HepG2 (cell line): ENCODE measurements around the gene DMAP1. TPM values are rescaled to one million over a fixed set of nuclear protein-coding genes. Genes with fewer than 3 reads are reported as not detected.

Experiments used
- ARNT2 ChIP-seq: sonication (generic); formaldehyde crosslinking; IDR thresholded peaks from 2 replicates; pipeline ENCODE4 v1.8.0; 2022; ENCODE audit warnings: mild to moderate bottlenecking, low read depth, missing genetic modification reagents, moderate library complexity
- FOXP1 ChIP-seq, 2 experiments: fragments of 450-650 bp in 1 of 2; IDR thresholded peaks; 2 replicates each; pipeline ENCODE4 v1.6.1; 2017 to 2018; ENCODE audit warnings: antibody characterized with exemption in 1 of 2
- HOXD1 ChIP-seq: sonication (generic); formaldehyde crosslinking; IDR thresholded peaks from 2 replicates; pipeline ENCODE4 v1.5.0; 2020; ENCODE audit warnings: missing genetic modification reagents
- IRF2 ChIP-seq: IDR thresholded peaks from 2 replicates; pipeline ENCODE4 v1.6.1; 2018; ENCODE audit warnings: missing genetic modification reagents, missing compliant biosample characterization
- KDM4B ChIP-seq: sonication (generic); formaldehyde crosslinking; IDR thresholded peaks from 2 replicates; pipeline ENCODE4 v1.4.0; 2020; ENCODE audit warnings: missing genetic modification reagents
- NCOA2 ChIP-seq: sonication (generic); formaldehyde crosslinking; IDR thresholded peaks from 2 replicates; pipeline ENCODE4 v1.8.0; 2022; ENCODE audit warnings: inconsistent platforms
- POLR2G ChIP-seq: fragments of 200-400 bp; formaldehyde crosslinking; IDR thresholded peaks from 2 replicates; pipeline ENCODE4 v1.6.1; 2018; ENCODE audit warnings: mild to moderate bottlenecking, low read depth, low read length, moderate library complexity
- SIX4 ChIP-seq: sonication (generic); formaldehyde crosslinking; IDR thresholded peaks from 2 replicates; pipeline ENCODE4 v1.4.0; 2020; ENCODE audit warnings: missing genetic modification reagents
- THAP11 ChIP-seq: IDR thresholded peaks from 2 replicates; pipeline ENCODE4 v1.6.1; 2016; ENCODE audit warnings: missing biosample characterization, missing genetic modification reagents
- ZKSCAN8 ChIP-seq: IDR thresholded peaks from 2 replicates; pipeline ENCODE4 v1.6.1; 2016; ENCODE audit warnings: borderline replicate concordance, missing genetic modification reagents, missing compliant biosample characterization
- ZMYM4 ChIP-seq: sonication (generic); formaldehyde crosslinking; IDR thresholded peaks from 2 replicates; pipeline ENCODE4 v1.8.1; 2023; ENCODE audit warnings: mild to moderate bottlenecking, missing genetic modification reagents
- ZNF337 ChIP-seq: sonication (generic); formaldehyde crosslinking; IDR thresholded peaks from 2 replicates; pipeline ENCODE4 v1.5.1; 2020; ENCODE audit warnings: missing genetic modification reagents, low read depth, mild to moderate bottlenecking, borderline replicate concordance
- ZNF614 ChIP-seq: IDR thresholded peaks from 2 replicates; pipeline ENCODE4 v1.6.1; 2018; ENCODE audit warnings: missing biosample characterization, missing genetic modification reagents, inconsistent platforms, borderline replicate concordance
- ZNF788 ChIP-seq: sonication (generic); formaldehyde crosslinking; IDR thresholded peaks from 2 replicates; pipeline ENCODE4 v1.5.0; 2020; ENCODE audit warnings: mild to moderate bottlenecking, missing genetic modification reagents, borderline replicate concordance
- ZNF792 ChIP-seq: IDR thresholded peaks from 2 replicates; pipeline ENCODE4 v1.6.1; 2016
- ZNF878 ChIP-seq: sonication (generic); formaldehyde crosslinking; IDR thresholded peaks from 2 replicates; pipeline ENCODE4 v1.8.1; 2023; ENCODE audit warnings: mild to moderate bottlenecking, missing genetic modification reagents, moderate library complexity
- polyA plus RNA-seq, 8 experiments: library from polyadenylated mRNA; depleted of rRNA in 3 of 8; stranded (reverse) in 7 of 8; unstranded in 1 of 8; fragments of >200 nt; fragmentation: Illumina TruSeq in 4 of 8; extraction: Trizol in 4 of 8; gene quantifications; 2 replicates each; pipeline versions ENCODE4 v1.2.1 to v1.2.3, GENCODE V29; 2011 to 2016; ENCODE audit warnings: low read depth in 4 of 8, missing spikeins in 1 of 8, mixed read lengths in 1 of 8; ENCODE audit not compliant: insufficient read depth in 1 of 8
- total RNA-seq, 5 experiments: library from RNA; depleted of rRNA; stranded (reverse); fragments of >200 nt; fragmentation: Illumina TruSeq; extraction: Trizol; gene quantifications; 2 replicates each; pipeline ENCODE4 v1.2.3, GENCODE V29; 2016; ENCODE audit warnings: low read depth in 1 of 5
- TF ChIP-seq, protein P1 (sequence below): sonication (generic); formaldehyde crosslinking; IDR thresholded peaks from 2 replicates; pipeline ENCODE4 v1.4.0; 2020; ENCODE audit warnings: mild to moderate bottlenecking, missing genetic modification reagents, borderline replicate concordance
- TF ChIP-seq, protein P2 (sequence below): sonication (generic); formaldehyde crosslinking; IDR thresholded peaks from 2 replicates; pipeline ENCODE4 v1.4.0; 2020; ENCODE audit warnings: missing genetic modification reagents, borderline replicate concordance
- TF ChIP-seq, protein P3 (sequence below): IDR thresholded peaks from 2 replicates; pipeline ENCODE4 v1.6.1; 2018; ENCODE audit warnings: missing genetic modification reagents, mild to moderate bottlenecking, missing compliant biosample characterization

Gene DMAP1
- total and polyA plus RNA-seq, 2 of the 13 experiments (the other 11 are each of a cell fraction or from before 2014, with no cell fraction given): 17.6 to 32.7 TPM

DNA sequence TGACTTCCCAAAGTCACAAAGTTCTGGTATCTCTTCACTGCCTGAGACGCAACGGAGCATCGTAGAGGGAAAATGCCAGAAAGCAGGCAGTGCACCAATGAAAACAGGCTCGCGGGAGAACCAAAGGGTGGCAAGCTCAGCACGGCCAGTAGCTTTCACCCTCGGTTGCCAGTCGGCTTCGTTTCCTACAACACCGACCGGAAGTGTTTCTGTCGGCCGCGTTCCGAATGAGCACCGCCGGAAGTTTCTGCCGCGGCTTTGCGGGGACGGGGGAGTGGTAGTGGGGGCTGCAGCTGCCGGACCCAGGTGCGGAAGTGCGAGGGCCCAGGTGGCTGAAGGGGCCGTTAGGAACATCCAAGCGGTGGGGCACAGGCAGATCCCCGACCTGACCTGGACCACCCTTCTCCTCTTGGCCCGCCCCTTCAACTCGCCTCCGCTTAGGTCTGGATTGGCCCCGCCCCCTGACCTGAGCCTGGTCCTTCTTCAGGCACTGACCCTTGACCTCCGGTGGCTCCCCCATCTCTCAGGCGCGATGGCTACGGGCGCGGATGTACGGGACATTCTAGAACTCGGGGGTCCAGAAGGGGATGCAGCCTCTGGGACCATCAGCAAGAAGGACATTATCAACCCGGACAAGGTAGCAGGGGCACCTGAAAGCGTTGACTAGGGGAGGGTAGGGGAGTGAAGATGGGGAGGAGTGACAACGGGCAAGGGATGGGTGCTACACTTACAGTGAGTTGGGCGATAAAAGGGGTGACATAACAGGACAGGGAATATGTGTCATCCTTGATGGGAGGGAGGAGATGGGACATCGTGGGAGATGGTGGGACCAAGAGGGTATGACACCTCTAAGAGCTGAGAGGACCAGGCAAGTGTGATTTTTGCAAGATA lies at the start of gene DMAP1 (continued):
- TF ChIP-seq HOXD1 (CRISPR knock-in tag) (peak; percentile 75; the same call in 1 of the 2 replicates), ZNF792 (CRISPR knock-in tag) (peak; percentile 93), FOXP1 (IDR thresholded peaks at IDR 0.05) (no peak), FOXP1 (CRISPR knock-in tag; IDR thresholded peaks at IDR 0.05) (0 out of 2 replicates have a peak, but pooled peaks have one; percentile 49), ZNF337 (0 out of 2 replicates have a peak, but pooled peaks have one; percentile 63), ZNF788 (CRISPR knock-in tag) (peak; percentile 82; the same call in 1 of the 2 replicates), POLR2G (peak; percentile 81), ARNT2 (CRISPR knock-in tag) (peak; percentile 50; the same call in 1 of the 2 replicates), NCOA2 (CRISPR knock-in tag) (peak; percentile 64; the same call in 1 of the 2 replicates), ZNF614 (peak; percentile 98), KDM4B (peak; percentile 75; the same call in 1 of the 2 replicates), IRF2 (CRISPR knock-in tag) (peak; percentile 93), ZMYM4 (CRISPR knock-in tag) (peak; percentile 98), ZKSCAN8 (CRISPR knock-in tag) (peak; percentile 90), THAP11 (CRISPR knock-in tag) (peak; percentile 95), SIX4 (CRISPR knock-in tag) (peak; percentile 65; the same call in 1 of the 2 replicates), ZNF878 (CRISPR knock-in tag) (peak; percentile 52; the same call in 1 of the 2 replicates)
- TF ChIP-seq, protein P1, sequence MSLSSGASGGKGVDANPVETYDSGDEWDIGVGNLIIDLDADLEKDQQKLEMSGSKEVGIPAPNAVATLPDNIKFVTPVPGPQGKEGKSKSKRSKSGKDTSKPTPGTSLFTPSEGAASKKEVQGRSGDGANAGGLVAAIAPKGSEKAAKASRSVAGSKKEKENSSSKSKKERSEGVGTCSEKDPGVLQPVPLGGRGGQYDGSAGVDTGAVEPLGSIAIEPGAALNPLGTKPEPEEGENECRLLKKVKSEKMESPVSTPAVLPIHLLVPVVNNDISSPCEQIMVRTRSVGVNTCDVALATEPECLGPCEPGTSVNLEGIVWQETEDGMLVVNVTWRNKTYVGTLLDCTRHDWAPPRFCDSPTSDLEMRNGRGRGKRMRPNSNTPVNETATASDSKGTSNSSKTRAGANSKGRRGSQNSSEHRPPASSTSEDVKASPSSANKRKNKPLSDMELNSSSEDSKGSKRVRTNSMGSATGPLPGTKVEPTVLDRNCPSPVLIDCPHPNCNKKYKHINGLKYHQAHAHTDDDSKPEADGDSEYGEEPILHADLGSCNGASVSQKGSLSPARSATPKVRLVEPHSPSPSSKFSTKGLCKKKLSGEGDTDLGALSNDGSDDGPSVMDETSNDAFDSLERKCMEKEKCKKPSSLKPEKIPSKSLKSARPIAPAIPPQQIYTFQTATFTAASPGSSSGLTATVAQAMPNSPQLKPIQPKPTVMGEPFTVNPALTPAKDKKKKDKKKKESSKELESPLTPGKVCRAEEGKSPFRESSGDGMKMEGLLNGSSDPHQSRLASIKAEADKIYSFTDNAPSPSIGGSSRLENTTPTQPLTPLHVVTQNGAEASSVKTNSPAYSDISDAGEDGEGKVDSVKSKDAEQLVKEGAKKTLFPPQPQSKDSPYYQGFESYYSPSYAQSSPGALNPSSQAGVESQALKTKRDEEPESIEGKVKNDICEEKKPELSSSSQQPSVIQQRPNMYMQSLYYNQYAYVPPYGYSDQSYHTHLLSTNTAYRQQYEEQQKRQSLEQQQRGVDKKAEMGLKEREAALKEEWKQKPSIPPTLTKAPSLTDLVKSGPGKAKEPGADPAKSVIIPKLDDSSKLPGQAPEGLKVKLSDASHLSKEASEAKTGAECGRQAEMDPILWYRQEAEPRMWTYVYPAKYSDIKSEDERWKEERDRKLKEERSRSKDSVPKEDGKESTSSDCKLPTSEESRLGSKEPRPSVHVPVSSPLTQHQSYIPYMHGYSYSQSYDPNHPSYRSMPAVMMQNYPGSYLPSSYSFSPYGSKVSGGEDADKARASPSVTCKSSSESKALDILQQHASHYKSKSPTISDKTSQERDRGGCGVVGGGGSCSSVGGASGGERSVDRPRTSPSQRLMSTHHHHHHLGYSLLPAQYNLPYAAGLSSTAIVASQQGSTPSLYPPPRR (CRISPR knock-in tag): no peak
- TF ChIP-seq, protein P2, sequence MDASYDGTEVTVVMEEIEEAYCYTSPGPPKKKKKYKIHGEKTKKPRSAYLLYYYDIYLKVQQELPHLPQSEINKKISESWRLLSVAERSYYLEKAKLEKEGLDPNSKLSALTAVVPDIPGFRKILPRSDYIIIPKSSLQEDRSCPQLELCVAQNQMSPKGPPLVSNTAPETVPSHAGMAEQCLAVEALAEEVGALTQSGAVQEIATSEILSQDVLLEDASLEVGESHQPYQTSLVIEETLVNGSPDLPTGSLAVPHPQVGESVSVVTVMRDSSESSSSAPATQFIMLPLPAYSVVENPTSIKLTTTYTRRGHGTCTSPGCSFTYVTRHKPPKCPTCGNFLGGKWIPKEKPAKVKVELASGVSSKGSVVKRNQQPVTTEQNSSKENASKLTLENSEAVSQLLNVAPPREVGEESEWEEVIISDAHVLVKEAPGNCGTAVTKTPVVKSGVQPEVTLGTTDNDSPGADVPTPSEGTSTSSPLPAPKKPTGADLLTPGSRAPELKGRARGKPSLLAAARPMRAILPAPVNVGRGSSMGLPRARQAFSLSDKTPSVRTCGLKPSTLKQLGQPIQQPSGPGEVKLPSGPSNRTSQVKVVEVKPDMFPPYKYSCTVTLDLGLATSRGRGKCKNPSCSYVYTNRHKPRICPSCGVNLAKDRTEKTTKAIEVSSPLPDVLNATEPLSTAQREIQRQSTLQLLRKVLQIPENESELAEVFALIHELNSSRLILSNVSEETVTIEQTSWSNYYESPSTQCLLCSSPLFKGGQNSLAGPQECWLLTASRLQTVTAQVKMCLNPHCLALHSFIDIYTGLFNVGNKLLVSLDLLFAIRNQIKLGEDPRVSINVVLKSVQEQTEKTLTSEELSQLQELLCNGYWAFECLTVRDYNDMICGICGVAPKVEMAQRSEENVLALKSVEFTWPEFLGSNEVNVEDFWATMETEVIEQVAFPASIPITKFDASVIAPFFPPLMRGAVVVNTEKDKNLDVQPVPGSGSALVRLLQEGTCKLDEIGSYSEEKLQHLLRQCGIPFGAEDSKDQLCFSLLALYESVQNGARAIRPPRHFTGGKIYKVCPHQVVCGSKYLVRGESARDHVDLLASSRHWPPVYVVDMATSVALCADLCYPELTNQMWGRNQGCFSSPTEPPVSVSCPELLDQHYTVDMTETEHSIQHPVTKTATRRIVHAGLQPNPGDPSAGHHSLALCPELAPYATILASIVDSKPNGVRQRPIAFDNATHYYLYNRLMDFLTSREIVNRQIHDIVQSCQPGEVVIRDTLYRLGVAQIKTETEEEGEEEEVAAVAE (CRISPR knock-in tag): peak; percentile 87; the same call in 1 of the 2 replicates
- TF ChIP-seq, protein P3, sequence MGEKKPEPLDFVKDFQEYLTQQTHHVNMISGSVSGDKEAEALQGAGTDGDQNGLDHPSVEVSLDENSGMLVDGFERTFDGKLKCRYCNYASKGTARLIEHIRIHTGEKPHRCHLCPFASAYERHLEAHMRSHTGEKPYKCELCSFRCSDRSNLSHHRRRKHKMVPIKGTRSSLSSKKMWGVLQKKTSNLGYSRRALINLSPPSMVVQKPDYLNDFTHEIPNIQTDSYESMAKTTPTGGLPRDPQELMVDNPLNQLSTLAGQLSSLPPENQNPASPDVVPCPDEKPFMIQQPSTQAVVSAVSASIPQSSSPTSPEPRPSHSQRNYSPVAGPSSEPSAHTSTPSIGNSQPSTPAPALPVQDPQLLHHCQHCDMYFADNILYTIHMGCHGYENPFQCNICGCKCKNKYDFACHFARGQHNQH: peak; percentile 80; the same call in 1 of the 2 replicates
